H9 (cell line): ENCODE results near the gene KHNYN. TPM values are rescaled to one million over a fixed set of nuclear protein-coding genes. Genes with fewer than 3 reads are reported as not detected.

Experiments used
- DNase-seq: peaks from one replicate; pipeline ENCODE4 v3.0.0-alpha.2; 2017
- H2AFZ ChIP-seq: one replicate; pipeline ENCODE4 v1.6.1; 2013; ENCODE audit warnings: mild to moderate bottlenecking, low read length, control low read depth, moderate library complexity
- H2AK5ac ChIP-seq: 2 replicates; pipeline ENCODE4 v1.6.1; 2013; ENCODE audit warnings: low read length, control low read depth, mixed read lengths; ENCODE audit not compliant: insufficient read length
- H2BK120ac ChIP-seq: one replicate; pipeline ENCODE4 v1.6.1; 2013; ENCODE audit warnings: low read depth, mild to moderate bottlenecking, low read length, control low read depth, inconsistent platforms; ENCODE audit not compliant: poor library complexity, severe bottlenecking
- H2BK12ac ChIP-seq: 2 replicates; pipeline ENCODE4 v1.6.1; 2013; ENCODE audit warnings: low read length, control low read depth, mixed read lengths, low read depth; ENCODE audit not compliant: insufficient read length
- H2BK15ac ChIP-seq: 2 replicates; pipeline ENCODE4 v1.6.1; 2013; ENCODE audit warnings: low read depth, low read length, control low read depth
- H2BK20ac ChIP-seq: one replicate; pipeline ENCODE4 v1.6.1; 2013; ENCODE audit warnings: low read depth, mild to moderate bottlenecking, low read length, control low read depth, inconsistent platforms; ENCODE audit not compliant: poor library complexity, severe bottlenecking
- H2BK5ac ChIP-seq: 2 replicates; pipeline ENCODE4 v1.6.1; 2013; ENCODE audit warnings: low read length, control low read depth, mixed read lengths; ENCODE audit not compliant: insufficient read length
- H3K14ac ChIP-seq: 2 replicates; pipeline ENCODE4 v1.6.1; 2013; ENCODE audit warnings: low read length, control low read depth; ENCODE audit not compliant: insufficient read depth
- H3K18ac ChIP-seq: 2 replicates; pipeline ENCODE4 v1.6.1; 2013; ENCODE audit warnings: low read depth, mild to moderate bottlenecking, mixed read lengths, low read length, control low read depth; ENCODE audit not compliant: insufficient read length
- H3K23ac ChIP-seq: 2 replicates; pipeline ENCODE4 v1.6.1; 2013; ENCODE audit warnings: low read length, control low read depth, mixed read lengths, low read depth; ENCODE audit not compliant: insufficient read length
- H3K23me2 ChIP-seq: 2 replicates; pipeline ENCODE4 v1.6.1; 2013; ENCODE audit warnings: low read depth, mild to moderate bottlenecking, mixed read lengths, low read length, control low read depth; ENCODE audit not compliant: insufficient read length, poor library complexity, severe bottlenecking
- H3K27ac ChIP-seq: 2 replicates; pipeline ENCODE4 v1.5.1; 2013; ENCODE audit warnings: low read length, control low read depth, mixed read lengths, low read depth; ENCODE audit not compliant: insufficient read length
- H3K27me3 ChIP-seq: 2 replicates; pipeline ENCODE4 v1.6.1; 2013; ENCODE audit warnings: low read length, control low read depth, inconsistent platforms; ENCODE audit not compliant: insufficient read depth
- H3K4ac ChIP-seq: 2 replicates; pipeline ENCODE4 v1.6.1; 2013; ENCODE audit warnings: low read depth, mild to moderate bottlenecking, control low read depth, inconsistent platforms, low read length, moderate library complexity
- H3K4me1 ChIP-seq: 2 replicates; pipeline ENCODE4 v1.6.1; 2013; ENCODE audit warnings: low read length, control low read depth, inconsistent platforms; ENCODE audit not compliant: insufficient read depth
- H3K4me2 ChIP-seq: 2 replicates; pipeline ENCODE4 v1.6.1; 2013; ENCODE audit warnings: low read length, control low read depth, mixed read lengths; ENCODE audit not compliant: insufficient read length, insufficient read depth
- H3K56ac ChIP-seq: 2 replicates; pipeline ENCODE4 v1.6.1; 2013; ENCODE audit warnings: low read depth, mild to moderate bottlenecking, mixed read lengths, low read length, control low read depth; ENCODE audit not compliant: insufficient read length
- H3K79me1 ChIP-seq: 2 replicates; pipeline ENCODE4 v1.6.1; 2013; ENCODE audit warnings: low read depth, mild to moderate bottlenecking, moderate library complexity, low read length, control low read depth, inconsistent platforms; ENCODE audit not compliant: insufficient read depth, poor library complexity, severe bottlenecking
- H3K79me2 ChIP-seq: 2 replicates; pipeline ENCODE4 v1.6.1; 2013; ENCODE audit warnings: low read length, control low read depth, inconsistent platforms; ENCODE audit not compliant: insufficient read depth
- H3K9ac ChIP-seq: 2 replicates; pipeline ENCODE4 v1.6.1; 2013; ENCODE audit warnings: low read length, control low read depth, mixed read lengths; ENCODE audit not compliant: insufficient read length; ENCODE audit errors: extremely low read depth
- H3K9me3 ChIP-seq: one replicate; pipeline ENCODE4 v1.6.1; 2013; ENCODE audit warnings: low read depth, low read length, inconsistent platforms; ENCODE audit not compliant: control insufficient read depth
- H3T11ph ChIP-seq: one replicate; pipeline ENCODE4 v1.6.1; 2013; ENCODE audit warnings: mild to moderate bottlenecking, low read length, control low read depth, inconsistent platforms
- H4K20me1 ChIP-seq: one replicate; pipeline ENCODE4 v1.6.1; 2013; ENCODE audit not compliant: control insufficient read depth, insufficient read length, insufficient read depth
- H4K5ac ChIP-seq: 2 replicates; pipeline ENCODE4 v1.6.1; 2013; ENCODE audit warnings: low read depth, mild to moderate bottlenecking, mixed read lengths, low read length, control low read depth; ENCODE audit not compliant: insufficient read length
- H4K8ac ChIP-seq: replicated peaks from 2 replicates; pipeline ENCODE4 v1.6.1; 2013; ENCODE audit warnings: low read length, control low read depth, mixed read lengths, low read depth; ENCODE audit not compliant: insufficient read length
- H4K91ac ChIP-seq: 2 replicates; pipeline ENCODE4 v1.6.1; 2013; ENCODE audit warnings: low read depth, mild to moderate bottlenecking, moderate library complexity, mixed read lengths, low read length, control low read depth; ENCODE audit not compliant: insufficient read length
- H3K27ac Mint-ChIP-seq, 3 experiments: 2 replicates in 2 of 3; 3 replicates in 1 of 3; pipeline ENCODE4 v1.8.0; 2020 to 2021; ENCODE audit warnings: mixed read lengths in 3 of 3, mild to moderate bottlenecking in 1 of 3, moderate library complexity in 1 of 3
- H3K27me3 Mint-ChIP-seq: 2 replicates; pipeline ENCODE4 v1.8.0; 2021; ENCODE audit warnings: low read depth, mild to moderate bottlenecking, moderate library complexity, mixed read lengths
- H3K36me3 Mint-ChIP-seq, 3 experiments: 2 replicates in 2 of 3; 3 replicates in 1 of 3; pipeline ENCODE4 v1.8.0; 2020 to 2021; ENCODE audit warnings: low read depth in 3 of 3, mixed read lengths in 3 of 3; ENCODE audit not compliant: insufficient read depth in 1 of 3
- H3K4me1 Mint-ChIP-seq, 2 experiments: 2 replicates each; pipeline ENCODE4 v1.8.0; 2020; ENCODE audit warnings: mixed read lengths in 2 of 2
- H3K4me3 Mint-ChIP-seq, 2 experiments: 2 replicates in 1 of 2; 3 replicates in 1 of 2; pipeline ENCODE4 v1.8.0; 2020 to 2021; ENCODE audit warnings: mild to moderate bottlenecking in 2 of 2, mixed read lengths in 2 of 2, moderate library complexity in 1 of 2
- H3K9me3 Mint-ChIP-seq, 2 experiments: 2 replicates in 1 of 2; 3 replicates in 1 of 2; pipeline ENCODE4 v1.8.0; 2020; ENCODE audit warnings: mild to moderate bottlenecking in 2 of 2, mixed read lengths in 2 of 2, moderate library complexity in 1 of 2
- CTCF ChIP-seq: fragments of 200-600 bp; sonication (generic); conservative IDR thresholded peaks from 3 replicates; pipeline ENCODE4 v1.8.0; 2021; ENCODE audit warnings: antibody characterized with exemption, mild to moderate bottlenecking
- WGBS: extraction: QIAGEN DNeasy Blood & Tissue Kit; methylation state at CpG from one replicate; pipeline ENCODE4 v1.1.7; 2013; ENCODE audit warnings: missing lambda C conversion rate, low lambda C conversion rate, mixed read lengths; ENCODE audit not compliant: insufficient read length; ENCODE audit errors: extremely low coverage; 5-methylcytosine and 5-hydroxymethylcytosine counted together
- total RNA-seq: library from RNA; stranded (reverse); gene quantifications from 2 replicates; pipeline ENCODE4 v1.2.1, GENCODE V29; 2021

The KHNYN gene
- total RNA-seq, 1 experiment from 2014 or later = 30.0 TPM

DNA sequence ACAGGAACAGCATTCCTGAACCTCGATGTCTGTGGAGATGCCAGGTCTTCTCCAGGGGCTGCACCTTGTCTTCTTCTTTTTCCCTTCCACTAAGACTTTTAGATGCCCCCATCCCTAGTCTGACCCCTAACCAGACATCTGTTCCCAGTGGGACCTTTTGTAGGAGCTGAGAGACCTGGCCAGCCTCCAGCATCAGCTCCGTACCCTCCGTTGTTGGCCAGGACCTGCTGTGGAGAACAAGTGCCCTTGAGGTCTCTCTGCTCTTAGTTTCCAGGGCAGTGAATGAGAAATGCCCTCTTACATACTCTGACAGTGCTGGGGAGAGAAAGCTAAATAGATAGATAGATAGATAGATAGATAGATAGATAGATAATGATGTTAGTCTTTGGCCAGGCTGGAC lies 29.6 kb downstream of the KHNYN start:
- Histone ChIP-seq H3K79me2 (no peaks in the 10 kb centered on the region), H4K5ac (no peak overlapping the region), H3T11ph (no peak overlapping the region), H3K23ac (no peak overlapping the region), H2BK120ac (no peak overlapping the region), H2BK15ac (no peak overlapping the region), H3K9ac (no peak overlapping the region), H3K4me1 (no peaks in the 10 kb centered on the region), H3K27ac (no peak overlapping the region), H3K4ac (no peak overlapping the region), H3K56ac (no peak overlapping the region), H4K8ac (no peak overlapping the region), H4K91ac (no peak overlapping the region), H2BK5ac (no peak overlapping the region), H3K14ac (no peak overlapping the region), H2AFZ (no peak overlapping the region), H2BK12ac (no peak overlapping the region), H4K20me1 (no peaks in the 10 kb centered on the region), H3K23me2 (no peaks in the 10 kb centered on the region), H3K79me1 (no peaks in the 10 kb centered on the region), H3K27me3 (no peaks in the 10 kb centered on the region), H3K18ac (no peak overlapping the region), H3K4me2 (no peak overlapping the region), H3K9me3 (no peaks in the 10 kb centered on the region), H2AK5ac (no peak overlapping the region), H2BK20ac (no peak overlapping the region)
- DNase-seq = no peak
- no peak for TF ChIP-seq CTCF
- peak overlapping the region in 1 of 3 experiments; percentile 28; a peak in 2 of 7 replicates for H3K27ac Mint-ChIP-seq
- H3K36me3 Mint-ChIP-seq = peaks cover 4 to 6% (median 5%) of the 10 kb centered on the region in 3 experiments; a peak in 6 of 7 replicates
- peaks cover 11 to 13% of the 10 kb centered on the region in 2 experiments for H3K9me3 Mint-ChIP-seq
- H3K4me3 Mint-ChIP-seq = no peak overlapping the region; a peak in 1 of 5 replicates
- WGBS = no CpG with 5 or more reads among the region's 3 CpGs
- peaks cover 2% of the 10 kb centered on the region; the same call in 1 of the 2 replicates for H3K27me3 Mint-ChIP-seq
- H3K4me1 Mint-ChIP-seq = no peaks in the 10 kb centered on the region
